ENCODE measurements around the gene PHAX.
"Not testable (repeated sequence)": the region's sequence is repeated elsewhere in the genome, so short reads cannot be mapped to it uniquely, and the experiment has no call there.

Gene PHAX

GRCh38 chr5:126659805-126660482 lies 59.2 kb downstream of the PHAX start:
- no peak overlapping the region for H3K4me3 ChIP-seq (ENCODE audit: low read length)
- TF ChIP-seq ZNF274 (IDR thresholded peaks at IDR 0.05; ENCODE audit: low read depth, low read length) = no peak

GRCh38 chr5:126664586-126664985 lies 63.8 kb downstream of the PHAX start:
- no peak overlapping the region for H3K4me3 ChIP-seq (ENCODE audit: low read length)

GRCh38 chr5:126670109-126670508 lies 69.4 kb downstream of the PHAX start:
- H3K4me3 ChIP-seq (ENCODE audit: low read length) = not testable (repeated sequence)

More at GRCh38 chr5:126664586-126664985, 63.8 kb downstream of the PHAX start:
- no peak for TF ChIP-seq ZNF274 (IDR thresholded peaks at IDR 0.05; ENCODE audit: low read depth, low read length)

GRCh38 chr5:126671681-126672080 lies 70.9 kb downstream of the PHAX start:
- H3K4me3 ChIP-seq (ENCODE audit: low read length) = not testable (repeated sequence)

- TF ChIP-seq ZNF274 (IDR thresholded peaks at IDR 0.05; ENCODE audit: low read depth, low read length) = no peak
- no peak overlapping the region for H3K4me3 ChIP-seq (ENCODE audit: low read length)
Measured at GRCh38 chr5:126673477-126673876, 72.7 kb downstream of the PHAX start.

GRCh38 chr5:126674145-126674544 lies 73.4 kb downstream of the PHAX start:
- H3K4me3 ChIP-seq (ENCODE audit: low read length) = no peak overlapping the region
- TF ChIP-seq ZNF274 (IDR thresholded peaks at IDR 0.05; ENCODE audit: low read depth, low read length) = no peak

GRCh38 chr5:126675338-126675737 lies 74.6 kb downstream of the PHAX start:
- H3K4me3 ChIP-seq (ENCODE audit: low read length) = no peak overlapping the region
- no peak for TF ChIP-seq ZNF274 (IDR thresholded peaks at IDR 0.05; ENCODE audit: low read depth, low read length)

GRCh38 chr5:126676195-126676624 lies 75.5 kb downstream of the PHAX start:
- TF ChIP-seq ZNF274 (IDR thresholded peaks at IDR 0.05; ENCODE audit: low read depth, low read length) = no peak

More at GRCh38 chr5:126676195-126676624, 75.5 kb downstream of the PHAX start:
- no peak overlapping the region for H3K4me3 ChIP-seq (ENCODE audit: low read length)
